ENCODE data around the gene HIF1A. TPM values are rescaled to one million over a fixed set of nuclear protein-coding genes. Genes with fewer than 3 reads are reported as not detected.

The HIF1A gene
- total RNA-seq, 1 donor from 2014 or later: 139 TPM

- no peak for DNase-seq (ENCODE audit: low read depth in 2 of 2)
Measured at GRCh38 chr14:61672796-61673195, 22.5 kb upstream of the HIF1A start.

DNA sequence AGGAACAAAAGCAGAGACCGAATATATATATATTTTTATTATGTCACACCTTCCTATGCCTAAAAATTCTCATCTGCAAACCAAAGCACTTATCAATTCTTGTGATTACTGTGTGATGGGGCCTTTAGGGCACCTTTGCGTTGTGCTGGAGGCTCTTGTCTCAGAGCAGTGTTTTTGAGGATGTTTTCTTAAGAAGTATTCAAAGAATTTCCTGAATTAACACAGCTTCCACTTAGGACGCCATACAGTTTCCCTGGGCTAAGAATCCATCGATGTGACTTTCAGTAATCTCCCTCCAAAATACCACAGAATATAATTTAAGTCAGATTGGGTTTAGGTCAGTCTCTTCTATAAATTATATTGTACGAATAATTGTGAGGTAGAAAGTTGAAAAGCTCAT is 22.0 kb upstream of the HIF1A start:
- DNase-seq (ENCODE audit: low read depth in 2 of 2): no peak

GRCh38 chr14:61675291-61675690 is 20.0 kb upstream of the HIF1A start:
- no peak for DNase-seq (ENCODE audit: low read depth in 2 of 2)

DNA sequence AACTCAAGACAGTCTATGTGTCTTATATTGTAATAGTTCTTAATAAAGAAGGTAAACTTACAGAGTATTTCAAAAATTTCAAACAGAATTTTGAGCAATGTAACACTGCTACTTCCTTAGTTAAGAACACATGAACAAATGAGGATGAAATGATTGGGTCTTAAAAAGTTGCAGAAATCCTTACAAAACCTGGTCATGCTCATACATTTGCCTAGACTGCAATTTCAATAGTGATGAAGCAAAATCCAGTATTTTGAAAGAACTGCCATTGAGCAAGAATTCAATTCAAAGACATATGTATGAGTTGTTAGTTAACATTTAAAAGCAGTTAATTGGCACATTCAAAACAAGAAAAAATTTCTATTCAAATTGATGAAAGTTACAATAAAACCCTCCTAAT is 17.8 kb upstream of the HIF1A start:
- DNase-seq (ENCODE audit: low read depth in 2 of 2): no peak

DNA sequence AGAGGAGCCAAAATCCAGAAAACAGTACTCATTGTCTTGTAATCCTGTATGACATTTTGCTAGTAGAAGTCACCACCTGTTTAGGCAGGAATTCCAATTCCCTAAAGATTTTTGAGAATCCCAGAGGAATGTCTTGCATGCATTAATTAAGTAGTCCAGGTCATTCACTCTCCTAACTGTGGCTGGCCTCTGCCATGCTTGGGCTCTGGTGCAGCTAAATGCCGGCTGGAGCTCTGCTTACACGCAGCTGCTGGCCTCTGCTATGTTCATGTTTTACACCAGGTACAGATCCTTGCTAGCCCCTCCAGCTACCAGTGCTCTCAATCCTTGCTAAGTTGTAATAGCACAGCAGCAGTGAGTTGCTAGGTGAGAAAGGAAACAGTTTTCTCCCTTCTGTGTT is 16.3 kb upstream of the HIF1A start:
- no peak for DNase-seq (ENCODE audit: low read depth in 2 of 2)

- no peak for DNase-seq (ENCODE audit: low read depth in 2 of 2)
Measured at GRCh38 chr14:61681413-61681812, 13.9 kb upstream of the HIF1A start.

DNA sequence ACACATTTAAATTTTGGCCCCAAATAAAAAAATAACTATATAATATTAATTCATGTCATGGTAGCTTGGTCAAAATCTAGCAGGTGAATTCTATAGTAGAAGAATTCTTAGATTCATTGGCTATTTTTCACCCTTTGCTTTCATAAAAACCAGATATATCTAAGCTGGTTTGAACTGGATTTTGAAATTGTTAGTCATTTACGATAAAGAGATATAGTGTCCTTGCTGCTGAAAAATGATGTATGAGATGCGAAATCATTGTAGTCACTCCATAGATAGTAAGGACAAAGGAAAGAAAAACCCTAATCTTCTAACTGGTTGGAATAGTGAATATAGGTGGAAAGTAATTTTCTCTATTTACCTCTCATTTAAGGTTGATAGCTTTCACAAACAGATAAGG is 12.2 kb upstream of the HIF1A start:
- DNase-seq (ENCODE audit: low read depth in 2 of 2): no peak

- no peak for DNase-seq (ENCODE audit: low read depth in 2 of 2)
Measured at GRCh38 chr14:61690039-61690438, 5.3 kb upstream of the HIF1A start.

DNA sequence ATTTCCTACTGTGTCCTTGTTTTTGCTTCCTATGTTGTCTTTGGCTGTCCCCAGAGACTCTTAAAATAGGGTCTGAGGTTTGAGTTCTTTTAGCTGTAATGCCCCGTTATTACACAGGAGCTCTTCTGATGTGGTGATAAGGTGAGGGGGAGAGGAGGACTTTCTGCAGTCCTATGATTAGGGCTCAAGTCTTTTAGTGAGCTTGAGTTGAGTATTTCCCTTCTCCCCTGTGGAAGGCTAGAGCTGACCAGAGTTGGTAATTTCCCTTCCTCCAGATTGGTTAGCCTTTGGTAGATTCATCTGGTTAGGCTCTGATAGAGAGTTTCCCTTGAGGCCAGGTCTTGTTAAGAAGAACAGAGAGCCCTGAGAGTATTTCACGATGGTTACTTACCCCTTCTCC is 4.3 kb upstream of the HIF1A start:
- DNase-seq (ENCODE audit: low read depth in 2 of 2): no peak

- no peak for DNase-seq (ENCODE audit: low read depth in 2 of 2)
Measured at GRCh38 chr14:61691495-61691894, 3.8 kb upstream of the HIF1A start.

- no peak for DNase-seq (ENCODE audit: low read depth in 2 of 2)
Measured at GRCh38 chr14:61694039-61694438, 1.3 kb upstream of the HIF1A start.

GRCh38 chr14:61695695-61696527 is 598 bp downstream of the HIF1A start:
- DNase-seq (ENCODE audit: low read depth in 2 of 2): peak in 1 of 2 donors; percentile 67

DNA sequence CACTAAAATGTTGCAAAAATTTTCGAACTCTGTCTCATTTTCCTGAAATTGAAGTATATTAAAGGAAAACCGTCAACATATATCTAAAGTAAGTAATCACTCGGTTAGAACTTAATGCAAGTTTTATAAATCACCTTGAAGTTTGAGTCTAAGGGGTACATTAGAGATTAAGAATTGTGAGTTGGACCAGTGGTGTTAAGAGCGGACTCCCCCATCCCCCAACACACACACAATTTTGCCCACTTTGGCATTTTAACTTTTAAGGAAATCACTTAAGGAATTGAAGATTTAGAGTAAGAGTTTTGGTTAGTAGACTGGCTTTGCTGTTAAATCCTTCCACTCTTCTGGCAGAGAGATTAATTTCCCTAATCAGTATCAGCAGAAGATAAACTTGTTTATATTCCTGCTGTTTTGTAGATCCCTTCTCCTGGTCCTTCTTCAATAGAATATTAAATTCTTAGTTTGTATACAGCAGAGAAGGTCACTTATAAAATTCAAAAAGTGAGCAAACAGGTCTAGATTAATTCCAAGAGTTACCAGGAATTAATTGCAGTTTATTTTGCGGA is 1.5 kb downstream of the HIF1A start:
- DNase-seq (ENCODE audit: low read depth in 2 of 2): no peak

DNA sequence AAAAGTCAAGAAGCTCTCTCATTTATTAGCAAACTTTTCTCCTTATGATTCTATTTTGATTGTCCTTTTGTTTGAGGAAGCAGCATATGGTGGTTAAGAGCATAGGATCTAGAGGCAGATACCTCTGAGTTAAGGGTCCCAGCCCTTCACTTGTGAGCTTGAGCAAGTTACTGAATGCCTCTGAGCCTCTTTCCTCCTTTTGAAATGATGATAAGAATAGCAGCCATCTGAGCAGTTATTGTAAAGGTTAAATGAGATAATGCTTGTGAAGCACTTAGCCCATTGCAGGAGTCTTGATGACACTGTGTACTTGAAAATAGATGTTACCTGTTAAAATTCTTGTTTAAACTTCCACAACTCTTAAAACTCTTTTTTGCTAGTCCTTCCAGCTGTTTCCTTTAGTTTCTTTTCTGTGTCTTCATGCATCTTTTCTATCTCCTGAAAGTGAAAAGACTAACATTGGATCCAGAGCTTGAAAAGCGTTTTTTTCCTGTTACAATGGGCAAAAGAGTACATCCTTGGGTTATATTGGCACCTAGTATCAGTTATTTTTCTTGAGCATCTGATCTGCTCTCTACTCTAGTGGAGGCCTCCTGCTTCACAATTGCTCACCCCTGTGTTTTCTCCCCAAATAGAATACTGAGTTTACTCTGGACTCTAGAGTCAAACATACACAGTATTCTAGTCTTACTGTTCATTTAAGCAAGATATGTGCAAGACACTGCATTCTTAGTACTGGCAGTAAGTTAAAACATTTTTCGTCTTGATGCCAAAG is 3.1 kb downstream of the HIF1A start:
- no peak for DNase-seq (ENCODE audit: low read depth in 2 of 2)

GRCh38 chr14:61699027-61699426 is 3.7 kb downstream of the HIF1A start:
- DNase-seq (ENCODE audit: low read depth in 2 of 2): no peak

GRCh38 chr14:61700104-61700886 is 5.0 kb downstream of the HIF1A start:
- DNase-seq (ENCODE audit: low read depth in 2 of 2): no peak

GRCh38 chr14:61701946-61702345 is 6.6 kb downstream of the HIF1A start:
- no peak for DNase-seq (ENCODE audit: low read depth in 2 of 2)

- no peak for DNase-seq (ENCODE audit: low read depth in 2 of 2)
Measured at GRCh38 chr14:61703342-61704129, 8.2 kb downstream of the HIF1A start.

- DNase-seq (ENCODE audit: low read depth in 2 of 2): no peak
Measured at GRCh38 chr14:61704554-61704953, 9.2 kb downstream of the HIF1A start.

DNA sequence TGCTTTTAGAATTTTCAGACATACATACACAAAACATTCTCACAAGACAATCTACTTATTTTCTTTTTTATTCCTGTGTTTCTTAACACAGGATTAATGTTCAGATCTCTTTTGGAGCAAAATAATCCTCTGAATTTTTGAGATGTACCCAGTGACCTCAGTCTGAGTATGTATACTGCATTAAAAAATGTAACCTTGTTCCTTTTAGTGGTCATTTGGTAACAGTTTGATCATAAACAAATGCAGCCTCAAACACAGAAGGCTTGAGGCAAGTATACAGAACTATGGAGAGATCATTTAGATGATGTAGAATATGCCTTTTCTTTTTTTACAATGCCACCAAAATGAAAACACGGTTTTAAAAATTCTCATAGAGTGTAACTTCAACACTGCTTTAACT is 9.7 kb downstream of the HIF1A start:
- no peak for DNase-seq (ENCODE audit: low read depth in 2 of 2)

DNA sequence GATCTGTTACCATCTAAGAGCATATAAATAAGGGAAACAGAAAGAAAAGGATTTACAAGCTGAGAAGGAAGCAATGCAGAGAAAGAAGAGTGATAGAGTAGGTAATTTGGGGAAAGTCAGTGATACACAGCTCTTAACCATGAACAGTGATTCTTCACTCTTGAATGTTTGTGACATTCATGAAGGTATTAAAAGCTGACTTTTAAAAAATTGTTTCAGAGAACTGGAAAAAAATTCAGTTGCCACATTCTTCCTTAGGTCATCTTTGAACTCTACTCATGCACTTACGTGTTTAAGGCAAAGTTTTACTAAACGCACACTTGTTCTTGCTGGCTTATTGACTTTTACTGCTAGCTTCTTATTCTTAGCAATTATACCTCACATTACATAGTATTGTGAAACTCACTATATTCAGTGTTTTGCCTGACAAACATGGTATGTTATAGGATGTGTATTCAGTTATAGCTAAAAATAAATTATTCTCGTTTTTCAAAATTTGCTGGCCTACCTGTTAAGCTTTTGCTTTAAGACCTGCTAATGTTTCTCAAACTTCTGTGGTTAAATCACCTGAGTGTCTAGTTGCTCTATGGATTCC is 10.9 kb downstream of the HIF1A start:
- no peak for DNase-seq (ENCODE audit: low read depth in 2 of 2)

Data from dermis microvascular lymphatic vessel endothelial cell (primary cell).